Stimulated activated memory B cell treated with anti-CD40 and anti-IgM and Interleukin-4, amounts not matched to agents 10 μg/mL and 1 μg/mL and 100 μg/mL, for 72 hours (primary cell): ENCODE measurements around the gene SH3RF3.

Experiments
- ATAC-seq: fragments of 150-1000 bp; cut with Tn5 transposase; 2 replicates; pipeline ENCODE4 v1.10.0; 2021
- H3K27ac Mint-ChIP-seq: one replicate; pipeline ENCODE4 v1.8.0; 2022; ENCODE audit warnings: mild to moderate bottlenecking, mixed read lengths
- H3K27me3 Mint-ChIP-seq: one replicate; pipeline ENCODE4 v1.8.0; 2022; ENCODE audit warnings: mixed read lengths
- H3K36me3 Mint-ChIP-seq: one replicate; pipeline ENCODE4 v1.8.0; 2022; ENCODE audit warnings: mixed read lengths
- H3K4me1 Mint-ChIP-seq: one replicate; pipeline ENCODE4 v1.8.0; 2022; ENCODE audit warnings: mixed read lengths
- H3K4me3 Mint-ChIP-seq: one replicate; pipeline ENCODE4 v1.8.0; 2022; ENCODE audit warnings: mild to moderate bottlenecking, moderate library complexity, mixed read lengths
- H3K9me3 Mint-ChIP-seq: one replicate; pipeline ENCODE4 v1.8.0; 2022; ENCODE audit warnings: mixed read lengths

SH3RF3 gene

GRCh38 chr2:109345653-109346480 lies 216.9 kb downstream of the SH3RF3 start:
- no peak for ATAC-seq
- H3K4me3 Mint-ChIP-seq: no peak overlapping the region
- H3K9me3 Mint-ChIP-seq: no peaks in the 10 kb centered on the region
- no peaks in the 10 kb centered on the region for H3K27me3 Mint-ChIP-seq
- no peaks in the 10 kb centered on the region for H3K36me3 Mint-ChIP-seq
- no peak overlapping the region for H3K27ac Mint-ChIP-seq
- H3K4me1 Mint-ChIP-seq: peaks cover 8% of the 10 kb centered on the region

- H3K36me3 Mint-ChIP-seq: no peaks in the 10 kb centered on the region
- H3K27ac Mint-ChIP-seq: no peak overlapping the region
- peaks cover 8% of the 10 kb centered on the region for H3K4me1 Mint-ChIP-seq
- H3K27me3 Mint-ChIP-seq: no peaks in the 10 kb centered on the region
- no peaks in the 10 kb centered on the region for H3K9me3 Mint-ChIP-seq
- ATAC-seq: no peak
- no peak overlapping the region for H3K4me3 Mint-ChIP-seq
Measured at GRCh38 chr2:109346601-109347228, 217.7 kb downstream of the SH3RF3 start.

- Mint-ChIP-seq H3K9me3 (no peaks in the 10 kb centered on the region), H3K27ac (no peak overlapping the region), H3K4me1 (peaks cover 8% of the 10 kb centered on the region), H3K4me3 (no peak overlapping the region), H3K27me3 (no peaks in the 10 kb centered on the region), H3K36me3 (no peaks in the 10 kb centered on the region)
- no peak for ATAC-seq
Measured at GRCh38 chr2:109347626-109348025, 218.6 kb downstream of the SH3RF3 start.

GRCh38 chr2:109348190-109348589 lies 219.2 kb downstream of the SH3RF3 start:
- no peak for ATAC-seq
- Mint-ChIP-seq H3K27me3 (peaks cover 4% of the 10 kb centered on the region), H3K9me3 (no peaks in the 10 kb centered on the region), H3K4me3 (no peak overlapping the region), H3K36me3 (no peaks in the 10 kb centered on the region), H3K4me1 (peaks cover 8% of the 10 kb centered on the region), H3K27ac (no peak overlapping the region)

GRCh38 chr2:109348671-109349502 lies 219.9 kb downstream of the SH3RF3 start:
- H3K9me3 Mint-ChIP-seq: no peaks in the 10 kb centered on the region
- H3K36me3 Mint-ChIP-seq: no peaks in the 10 kb centered on the region
- ATAC-seq: peak; percentile 31
- H3K27ac Mint-ChIP-seq: no peak overlapping the region
- H3K27me3 Mint-ChIP-seq: peaks cover 10% of the 10 kb centered on the region
- H3K4me3 Mint-ChIP-seq: no peak overlapping the region
- peaks cover 8% of the 10 kb centered on the region for H3K4me1 Mint-ChIP-seq

- Mint-ChIP-seq H3K27me3 (peaks cover 10% of the 10 kb centered on the region), H3K4me1 (peaks cover 8% of the 10 kb centered on the region), H3K27ac (no peak overlapping the region), H3K9me3 (no peaks in the 10 kb centered on the region), H3K4me3 (no peak overlapping the region), H3K36me3 (no peaks in the 10 kb centered on the region)
- no peak for ATAC-seq
Measured at GRCh38 chr2:109349503-109350465, 220.8 kb downstream of the SH3RF3 start.

- H3K27ac Mint-ChIP-seq: no peak overlapping the region
Measured at GRCh38 chr2:109350526-109350925, 221.5 kb downstream of the SH3RF3 start.

GRCh38 chr2:109351164-109351756 lies 222.3 kb downstream of the SH3RF3 start:
- H3K36me3 Mint-ChIP-seq: no peaks in the 10 kb centered on the region
- H3K27me3 Mint-ChIP-seq: peaks cover 10% of the 10 kb centered on the region
- no peak overlapping the region for H3K4me3 Mint-ChIP-seq
- no peak for ATAC-seq
- no peaks in the 10 kb centered on the region for H3K9me3 Mint-ChIP-seq
- peaks cover 8% of the 10 kb centered on the region for H3K4me1 Mint-ChIP-seq
- no peak overlapping the region for H3K27ac Mint-ChIP-seq

More at GRCh38 chr2:109350526-109350925, 221.5 kb downstream of the SH3RF3 start:
- H3K9me3 Mint-ChIP-seq: no peaks in the 10 kb centered on the region
- H3K36me3 Mint-ChIP-seq: no peaks in the 10 kb centered on the region
- H3K4me1 Mint-ChIP-seq: peaks cover 8% of the 10 kb centered on the region
- no peak for ATAC-seq
- no peak overlapping the region for H3K4me3 Mint-ChIP-seq
- H3K27me3 Mint-ChIP-seq: peaks cover 10% of the 10 kb centered on the region

GRCh38 chr2:109352056-109352897 lies 223.3 kb downstream of the SH3RF3 start:
- Mint-ChIP-seq H3K9me3 (no peaks in the 10 kb centered on the region), H3K4me1 (peaks cover 8% of the 10 kb centered on the region), H3K36me3 (no peaks in the 10 kb centered on the region), H3K27me3 (peaks cover 10% of the 10 kb centered on the region), H3K27ac (no peak overlapping the region), H3K4me3 (no peak overlapping the region)
- no peak for ATAC-seq

GRCh38 chr2:109352898-109353689 lies 224.1 kb downstream of the SH3RF3 start:
- H3K27ac Mint-ChIP-seq: no peak overlapping the region
- H3K4me1 Mint-ChIP-seq: peaks cover 8% of the 10 kb centered on the region
- no peak overlapping the region for H3K4me3 Mint-ChIP-seq
- H3K27me3 Mint-ChIP-seq: peaks cover 10% of the 10 kb centered on the region
- no peaks in the 10 kb centered on the region for H3K36me3 Mint-ChIP-seq
- no peak for ATAC-seq
- H3K9me3 Mint-ChIP-seq: peaks cover 3% of the 10 kb centered on the region

- H3K4me3 Mint-ChIP-seq: no peak overlapping the region
Measured at GRCh38 chr2:109353806-109354745, 225.1 kb downstream of the SH3RF3 start.

GRCh38 chr2:109355192-109355843 lies 226.3 kb downstream of the SH3RF3 start:
- no peak overlapping the region for H3K4me3 Mint-ChIP-seq
- H3K9me3 Mint-ChIP-seq: peaks cover 9% of the 10 kb centered on the region
- H3K4me1 Mint-ChIP-seq: no peaks in the 10 kb centered on the region
- peaks cover 10% of the 10 kb centered on the region for H3K27me3 Mint-ChIP-seq
- no peaks in the 10 kb centered on the region for H3K36me3 Mint-ChIP-seq
- no peak for ATAC-seq
- H3K27ac Mint-ChIP-seq: no peak overlapping the region

More at GRCh38 chr2:109353806-109354745, 225.1 kb downstream of the SH3RF3 start:
- Mint-ChIP-seq H3K27me3 (peaks cover 10% of the 10 kb centered on the region), H3K36me3 (no peaks in the 10 kb centered on the region), H3K27ac (no peak overlapping the region), H3K9me3 (peaks cover 8% of the 10 kb centered on the region), H3K4me1 (peaks cover 1% of the 10 kb centered on the region)
- no peak for ATAC-seq
